H9 (cell line): ENCODE data around the gene CEP55. TPM values are rescaled to one million over a fixed set of nuclear protein-coding genes. Genes with fewer than 3 reads are reported as not detected.

ENCODE experiments used
- DNase-seq: peaks from one replicate; pipeline ENCODE4 v3.0.0-alpha.2; 2017
- H2AFZ ChIP-seq: one replicate; pipeline ENCODE4 v1.6.1; 2013; ENCODE audit warnings: mild to moderate bottlenecking, low read length, control low read depth, moderate library complexity
- H2AK5ac ChIP-seq: 2 replicates; pipeline ENCODE4 v1.6.1; 2013; ENCODE audit warnings: low read length, control low read depth, mixed read lengths; ENCODE audit not compliant: insufficient read length
- H2BK120ac ChIP-seq: one replicate; pipeline ENCODE4 v1.6.1; 2013; ENCODE audit warnings: low read depth, mild to moderate bottlenecking, low read length, control low read depth, inconsistent platforms; ENCODE audit not compliant: poor library complexity, severe bottlenecking
- H2BK12ac ChIP-seq: 2 replicates; pipeline ENCODE4 v1.6.1; 2013; ENCODE audit warnings: low read length, control low read depth, mixed read lengths, low read depth; ENCODE audit not compliant: insufficient read length
- H2BK15ac ChIP-seq: 2 replicates; pipeline ENCODE4 v1.6.1; 2013; ENCODE audit warnings: low read depth, low read length, control low read depth
- H2BK20ac ChIP-seq: one replicate; pipeline ENCODE4 v1.6.1; 2013; ENCODE audit warnings: low read depth, mild to moderate bottlenecking, low read length, control low read depth, inconsistent platforms; ENCODE audit not compliant: poor library complexity, severe bottlenecking
- H2BK5ac ChIP-seq: 2 replicates; pipeline ENCODE4 v1.6.1; 2013; ENCODE audit warnings: low read length, control low read depth, mixed read lengths; ENCODE audit not compliant: insufficient read length
- H3K14ac ChIP-seq: 2 replicates; pipeline ENCODE4 v1.6.1; 2013; ENCODE audit warnings: low read length, control low read depth; ENCODE audit not compliant: insufficient read depth
- H3K18ac ChIP-seq: 2 replicates; pipeline ENCODE4 v1.6.1; 2013; ENCODE audit warnings: low read depth, mild to moderate bottlenecking, mixed read lengths, low read length, control low read depth; ENCODE audit not compliant: insufficient read length
- H3K23ac ChIP-seq: 2 replicates; pipeline ENCODE4 v1.6.1; 2013; ENCODE audit warnings: low read length, control low read depth, mixed read lengths, low read depth; ENCODE audit not compliant: insufficient read length
- H3K23me2 ChIP-seq: 2 replicates; pipeline ENCODE4 v1.6.1; 2013; ENCODE audit warnings: low read depth, mild to moderate bottlenecking, mixed read lengths, low read length, control low read depth; ENCODE audit not compliant: insufficient read length, poor library complexity, severe bottlenecking
- H3K27ac ChIP-seq: 2 replicates; pipeline ENCODE4 v1.5.1; 2013; ENCODE audit warnings: low read length, control low read depth, mixed read lengths, low read depth; ENCODE audit not compliant: insufficient read length
- H3K27me3 ChIP-seq: 2 replicates; pipeline ENCODE4 v1.6.1; 2013; ENCODE audit warnings: low read length, control low read depth, inconsistent platforms; ENCODE audit not compliant: insufficient read depth
- H3K4ac ChIP-seq: 2 replicates; pipeline ENCODE4 v1.6.1; 2013; ENCODE audit warnings: low read depth, mild to moderate bottlenecking, control low read depth, inconsistent platforms, low read length, moderate library complexity
- H3K4me1 ChIP-seq: 2 replicates; pipeline ENCODE4 v1.6.1; 2013; ENCODE audit warnings: low read length, control low read depth, inconsistent platforms; ENCODE audit not compliant: insufficient read depth
- H3K4me2 ChIP-seq: 2 replicates; pipeline ENCODE4 v1.6.1; 2013; ENCODE audit warnings: low read length, control low read depth, mixed read lengths; ENCODE audit not compliant: insufficient read length, insufficient read depth
- H3K56ac ChIP-seq: 2 replicates; pipeline ENCODE4 v1.6.1; 2013; ENCODE audit warnings: low read depth, mild to moderate bottlenecking, mixed read lengths, low read length, control low read depth; ENCODE audit not compliant: insufficient read length
- H3K79me1 ChIP-seq: 2 replicates; pipeline ENCODE4 v1.6.1; 2013; ENCODE audit warnings: low read depth, mild to moderate bottlenecking, moderate library complexity, low read length, control low read depth, inconsistent platforms; ENCODE audit not compliant: insufficient read depth, poor library complexity, severe bottlenecking
- H3K79me2 ChIP-seq: 2 replicates; pipeline ENCODE4 v1.6.1; 2013; ENCODE audit warnings: low read length, control low read depth, inconsistent platforms; ENCODE audit not compliant: insufficient read depth
- H3K9ac ChIP-seq: 2 replicates; pipeline ENCODE4 v1.6.1; 2013; ENCODE audit warnings: low read length, control low read depth, mixed read lengths; ENCODE audit not compliant: insufficient read length; ENCODE audit errors: extremely low read depth
- H3K9me3 ChIP-seq: one replicate; pipeline ENCODE4 v1.6.1; 2013; ENCODE audit warnings: low read depth, low read length, inconsistent platforms; ENCODE audit not compliant: control insufficient read depth
- H3T11ph ChIP-seq: one replicate; pipeline ENCODE4 v1.6.1; 2013; ENCODE audit warnings: mild to moderate bottlenecking, low read length, control low read depth, inconsistent platforms
- H4K20me1 ChIP-seq: one replicate; pipeline ENCODE4 v1.6.1; 2013; ENCODE audit not compliant: control insufficient read depth, insufficient read length, insufficient read depth
- H4K5ac ChIP-seq: 2 replicates; pipeline ENCODE4 v1.6.1; 2013; ENCODE audit warnings: low read depth, mild to moderate bottlenecking, mixed read lengths, low read length, control low read depth; ENCODE audit not compliant: insufficient read length
- H4K8ac ChIP-seq: replicated peaks from 2 replicates; pipeline ENCODE4 v1.6.1; 2013; ENCODE audit warnings: low read length, control low read depth, mixed read lengths, low read depth; ENCODE audit not compliant: insufficient read length
- H4K91ac ChIP-seq: 2 replicates; pipeline ENCODE4 v1.6.1; 2013; ENCODE audit warnings: low read depth, mild to moderate bottlenecking, moderate library complexity, mixed read lengths, low read length, control low read depth; ENCODE audit not compliant: insufficient read length
- H3K27ac Mint-ChIP-seq, 3 experiments: 2 replicates in 2 of 3; 3 replicates in 1 of 3; pipeline ENCODE4 v1.8.0; 2020 to 2021; ENCODE audit warnings: mixed read lengths in 3 of 3, mild to moderate bottlenecking in 1 of 3, moderate library complexity in 1 of 3
- H3K27me3 Mint-ChIP-seq: 2 replicates; pipeline ENCODE4 v1.8.0; 2021; ENCODE audit warnings: low read depth, mild to moderate bottlenecking, moderate library complexity, mixed read lengths
- H3K36me3 Mint-ChIP-seq, 3 experiments: 2 replicates in 2 of 3; 3 replicates in 1 of 3; pipeline ENCODE4 v1.8.0; 2020 to 2021; ENCODE audit warnings: low read depth in 3 of 3, mixed read lengths in 3 of 3; ENCODE audit not compliant: insufficient read depth in 1 of 3
- H3K4me1 Mint-ChIP-seq, 2 experiments: 2 replicates each; pipeline ENCODE4 v1.8.0; 2020; ENCODE audit warnings: mixed read lengths in 2 of 2
- H3K4me3 Mint-ChIP-seq, 2 experiments: 2 replicates in 1 of 2; 3 replicates in 1 of 2; pipeline ENCODE4 v1.8.0; 2020 to 2021; ENCODE audit warnings: mild to moderate bottlenecking in 2 of 2, mixed read lengths in 2 of 2, moderate library complexity in 1 of 2
- H3K9me3 Mint-ChIP-seq, 2 experiments: 2 replicates in 1 of 2; 3 replicates in 1 of 2; pipeline ENCODE4 v1.8.0; 2020; ENCODE audit warnings: mild to moderate bottlenecking in 2 of 2, mixed read lengths in 2 of 2, moderate library complexity in 1 of 2
- WGBS: extraction: QIAGEN DNeasy Blood & Tissue Kit; methylation state at CpG from one replicate; pipeline ENCODE4 v1.1.7; 2013; ENCODE audit warnings: missing lambda C conversion rate, low lambda C conversion rate, mixed read lengths; ENCODE audit not compliant: insufficient read length; ENCODE audit errors: extremely low coverage; 5-methylcytosine and 5-hydroxymethylcytosine counted together
- total RNA-seq: library from RNA; stranded (reverse); gene quantifications from 2 replicates; pipeline ENCODE4 v1.2.1, GENCODE V29; 2021
- TF ChIP-seq, protein P1 (sequence below): fragments of 200-600 bp; sonication (generic); conservative IDR thresholded peaks from 3 replicates; pipeline ENCODE4 v1.8.0; 2021; ENCODE audit warnings: antibody characterized with exemption, mild to moderate bottlenecking

Gene CEP55
- total RNA-seq, 1 experiment from 2014 or later = 17.8 TPM

DNA sequence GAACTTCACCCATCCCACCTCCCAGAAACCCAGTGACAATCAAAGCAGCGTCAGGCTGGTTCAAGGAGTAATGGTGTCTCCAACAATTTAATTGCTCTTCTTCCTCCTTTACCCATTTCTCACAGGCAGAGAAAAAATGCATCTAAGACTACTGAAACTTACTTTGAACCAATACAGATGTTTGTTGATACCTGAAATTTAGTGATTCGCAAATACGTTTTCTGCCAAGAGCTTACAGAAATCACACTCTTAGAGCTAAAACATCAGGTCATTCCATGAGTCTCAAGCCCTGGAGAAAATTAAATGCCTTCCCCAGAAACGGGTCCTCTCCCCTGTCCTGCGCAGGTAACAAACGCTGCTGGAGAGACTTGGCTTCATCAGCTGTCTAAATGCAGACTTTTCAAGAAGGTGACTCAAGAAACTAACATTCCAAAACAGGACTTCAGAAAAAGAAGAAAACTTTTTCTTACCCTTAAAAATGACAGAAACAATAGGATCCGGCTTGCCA lies 14.7 kb upstream of the CEP55 start:
- H3K4me1 Mint-ChIP-seq = peaks cover 14 to 20% of the 10 kb centered on the region in 2 experiments
- no peak overlapping the region for H3K27ac ChIP-seq
- no peak overlapping the region for H3K23ac ChIP-seq
- H3K4me2 ChIP-seq = peak overlapping the region; percentile 95
- H2BK12ac ChIP-seq = no peak overlapping the region
- no peak overlapping the region for H2BK5ac ChIP-seq
- peak overlapping the region; percentile 68 for H3K9ac ChIP-seq
- no peak overlapping the region for H4K8ac ChIP-seq
- H3K23me2 ChIP-seq = peaks cover 6% of the 10 kb centered on the region
- H3K27ac Mint-ChIP-seq = peak overlapping the region in 1 of 3 experiments; percentile 29; a peak in 1 of 7 replicates
- no peak overlapping the region for H4K91ac ChIP-seq
- H3K79me1 ChIP-seq = no peaks in the 10 kb centered on the region
- H3K14ac ChIP-seq = no peak overlapping the region
- H3K36me3 Mint-ChIP-seq = no peaks in the 10 kb centered on the region
- peak overlapping the region; percentile 99 for H2AFZ ChIP-seq
- H3K9me3 ChIP-seq = no peaks in the 10 kb centered on the region
- no peak overlapping the region for H2BK120ac ChIP-seq
- TF ChIP-seq, protein P1, sequence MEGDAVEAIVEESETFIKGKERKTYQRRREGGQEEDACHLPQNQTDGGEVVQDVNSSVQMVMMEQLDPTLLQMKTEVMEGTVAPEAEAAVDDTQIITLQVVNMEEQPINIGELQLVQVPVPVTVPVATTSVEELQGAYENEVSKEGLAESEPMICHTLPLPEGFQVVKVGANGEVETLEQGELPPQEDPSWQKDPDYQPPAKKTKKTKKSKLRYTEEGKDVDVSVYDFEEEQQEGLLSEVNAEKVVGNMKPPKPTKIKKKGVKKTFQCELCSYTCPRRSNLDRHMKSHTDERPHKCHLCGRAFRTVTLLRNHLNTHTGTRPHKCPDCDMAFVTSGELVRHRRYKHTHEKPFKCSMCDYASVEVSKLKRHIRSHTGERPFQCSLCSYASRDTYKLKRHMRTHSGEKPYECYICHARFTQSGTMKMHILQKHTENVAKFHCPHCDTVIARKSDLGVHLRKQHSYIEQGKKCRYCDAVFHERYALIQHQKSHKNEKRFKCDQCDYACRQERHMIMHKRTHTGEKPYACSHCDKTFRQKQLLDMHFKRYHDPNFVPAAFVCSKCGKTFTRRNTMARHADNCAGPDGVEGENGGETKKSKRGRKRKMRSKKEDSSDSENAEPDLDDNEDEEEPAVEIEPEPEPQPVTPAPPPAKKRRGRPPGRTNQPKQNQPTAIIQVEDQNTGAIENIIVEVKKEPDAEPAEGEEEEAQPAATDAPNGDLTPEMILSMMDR = no peak
- no peak overlapping the region for H3T11ph ChIP-seq
- H4K20me1 ChIP-seq = no peaks in the 10 kb centered on the region
- peaks cover 13% of the 10 kb centered on the region for H3K27me3 Mint-ChIP-seq
- H3K56ac ChIP-seq = no peak overlapping the region
- peak overlapping the region; percentile 77 to 87 for H3K4me3 Mint-ChIP-seq
- peak overlapping the region; percentile 23 for H3K18ac ChIP-seq
- WGBS = no CpG with 5 or more reads among the region's 7 CpGs
- H3K79me2 ChIP-seq = no peaks in the 10 kb centered on the region
- no peaks in the 10 kb centered on the region for H3K9me3 Mint-ChIP-seq
- no peaks in the 10 kb centered on the region for H3K27me3 ChIP-seq
- DNase-seq = no peak
- no peak overlapping the region for H2BK15ac ChIP-seq
- H4K5ac ChIP-seq = no peak overlapping the region
- H3K4ac ChIP-seq = no peak overlapping the region
- H2AK5ac ChIP-seq = no peak overlapping the region
- H2BK20ac ChIP-seq = no peak overlapping the region
- no peaks in the 10 kb centered on the region for H3K4me1 ChIP-seq
